Measurements from ENCODE around the gene ARHGEF7. TPM values are rescaled to one million over a fixed set of nuclear protein-coding genes. Genes with fewer than 3 reads are reported as not detected.

ARHGEF7 gene
- total RNA-seq, 1 donor from 2014 or later, result 61.8 TPM

- intact Hi-C loops (cut with micrococcal nuclease), result no loop called here
These were observed 180.8 kb downstream of the ARHGEF7 start for GRCh38 chr13:111295886-111296285.

- intact Hi-C loops (cut with micrococcal nuclease), result no loop called here
These were observed 181.3 kb downstream of the ARHGEF7 start for GRCh38 chr13:111296417-111296816.

- intact Hi-C loops (cut with micrococcal nuclease), result no loop called here
These were observed 183.3 kb downstream of the ARHGEF7 start for GRCh38 chr13:111298214-111298975.

- intact Hi-C loops (cut with micrococcal nuclease), result no loop called here
These were observed 187.1 kb downstream of the ARHGEF7 start for GRCh38 chr13:111302045-111302726.

- intact Hi-C loops (cut with micrococcal nuclease), result no loop called here
These were observed 188.4 kb downstream of the ARHGEF7 start for GRCh38 chr13:111303559-111303958.

GRCh38 chr13:111304041-111304544 is 189.0 kb downstream of the ARHGEF7 start:
- intact Hi-C loops (cut with micrococcal nuclease), result no loop called here

GRCh38 chr13:111304603-111305289 is 189.6 kb downstream of the ARHGEF7 start:
- intact Hi-C loops (cut with micrococcal nuclease), result no loop called here

- intact Hi-C loops (cut with micrococcal nuclease), result no loop called here
These were observed 198.0 kb downstream of the ARHGEF7 start for GRCh38 chr13:111312944-111313590.

GRCh38 chr13:111313911-111314425 is 198.9 kb downstream of the ARHGEF7 start:
- intact Hi-C loops (cut with micrococcal nuclease), result no loop called here

- intact Hi-C loops (cut with micrococcal nuclease), result no loop called here
These were observed 199.7 kb downstream of the ARHGEF7 start for GRCh38 chr13:111314852-111315251.

- intact Hi-C loops (cut with micrococcal nuclease), result no loop called here
These were observed 200.4 kb downstream of the ARHGEF7 start for GRCh38 chr13:111315347-111315995.

GRCh38 chr13:111316161-111316730 is 201.1 kb downstream of the ARHGEF7 start:
- intact Hi-C loops (cut with micrococcal nuclease), result no loop called here

GRCh38 chr13:111317042-111317550 is 202.0 kb downstream of the ARHGEF7 start:
- intact Hi-C loops (cut with micrococcal nuclease), result no loop called here

GRCh38 chr13:111317571-111318345 is 202.6 kb downstream of the ARHGEF7 start:
- intact Hi-C loops (cut with micrococcal nuclease), result no loop called here

GRCh38 chr13:111318386-111318785 is 203.3 kb downstream of the ARHGEF7 start:
- intact Hi-C loops (cut with micrococcal nuclease), result no loop called here

- intact Hi-C loops (cut with micrococcal nuclease), result no loop called here
These were observed 204.4 kb downstream of the ARHGEF7 start for GRCh38 chr13:111319521-111319920.

- intact Hi-C loops (cut with micrococcal nuclease), result no loop called here
These were observed 205.1 kb downstream of the ARHGEF7 start, which contains the start of gene TEX29 for GRCh38 chr13:111319998-111320911. Gene TEX29, plus strand, starts transcription at chr13:111320642. Its CDS starts 249 bp downstream, at chr13:111320891.
